HG02973 (cell line): ENCODE results near the gene FBH1.
"Not testable (repeated sequence)": the region's sequence is repeated elsewhere in the genome, so short reads cannot be mapped to it uniquely, and the experiment has no call there.

ENCODE experiments used
- ATAC-seq: cut with Tn5 transposase; IDR thresholded peaks from one replicate; pipeline ENCODE4 v1.9.1; 2021; ENCODE audit warnings: moderate library complexity; ENCODE audit not compliant: unreplicated experiment

FBH1 gene

GRCh38 chr10:5902511-5903274 is 12.7 kb downstream of the FBH1 start:
- ATAC-seq: no peak

GRCh38 chr10:5903563-5903962 is 13.5 kb downstream of the FBH1 start:
- no peak for ATAC-seq

GRCh38 chr10:5904227-5904626 is 14.2 kb downstream of the FBH1 start:
- ATAC-seq: peak; percentile 93

GRCh38 chr10:5905854-5906507 is 15.9 kb downstream of the FBH1 start:
- ATAC-seq: no peak

GRCh38 chr10:5906651-5907050 is 16.6 kb downstream of the FBH1 start:
- ATAC-seq: no peak

GRCh38 chr10:5908676-5909075 is 18.6 kb downstream of the FBH1 start:
- ATAC-seq: not testable (repeated sequence)

GRCh38 chr10:5910323-5911100 is 20.5 kb downstream of the FBH1 start:
- no peak for ATAC-seq

- ATAC-seq: no peak
Measured at GRCh38 chr10:5911670-5912069, 21.6 kb downstream of the FBH1 start.

- ATAC-seq: no peak
Measured at GRCh38 chr10:5913736-5914135, 23.7 kb downstream of the FBH1 start.

GRCh38 chr10:5915451-5915850 is 25.4 kb downstream of the FBH1 start:
- no peak for ATAC-seq

GRCh38 chr10:5917305-5917704 is 27.3 kb downstream of the FBH1 start:
- no peak for ATAC-seq

- ATAC-seq: no peak
Measured at GRCh38 chr10:5918763-5919162, 28.7 kb downstream of the FBH1 start.

- no peak for ATAC-seq
Measured at GRCh38 chr10:5919568-5919967, 29.5 kb downstream of the FBH1 start.

GRCh38 chr10:5921746-5922145 is 31.7 kb downstream of the FBH1 start:
- ATAC-seq: no peak

- ATAC-seq: no peak
Measured at GRCh38 chr10:5924889-5925288, 34.8 kb downstream of the FBH1 start.

- no peak for ATAC-seq
Measured at GRCh38 chr10:5927306-5927705, 37.3 kb downstream of the FBH1 start.

GRCh38 chr10:5929442-5929841 is 39.4 kb downstream of the FBH1 start:
- ATAC-seq: no peak

GRCh38 chr10:5930272-5930671 is 40.2 kb downstream of the FBH1 start:
- no peak for ATAC-seq

- no peak for ATAC-seq
Measured at GRCh38 chr10:5932345-5932744, 42.3 kb downstream of the FBH1 start.

GRCh38 chr10:5933909-5934546 is 44.0 kb downstream of the FBH1 start:
- ATAC-seq: no peak

GRCh38 chr10:5935628-5936027 is 45.6 kb downstream of the FBH1 start:
- no peak for ATAC-seq
